Measurements from ENCODE around the gene C18orf54.

GRCh38 chr18:54405290-54405689 lies 47.6 kb downstream of the C18orf54 start:
- TF ChIP-seq POLR2A (IDR thresholded peaks at IDR 0.05) (no peak), CTCF (IDR thresholded peaks at IDR 0.05) (no peak), POLR2AphosphoS5 (IDR thresholded peaks at IDR 0.05) (no peak)
